ENCODE results near the gene F2RL2.

DNA sequence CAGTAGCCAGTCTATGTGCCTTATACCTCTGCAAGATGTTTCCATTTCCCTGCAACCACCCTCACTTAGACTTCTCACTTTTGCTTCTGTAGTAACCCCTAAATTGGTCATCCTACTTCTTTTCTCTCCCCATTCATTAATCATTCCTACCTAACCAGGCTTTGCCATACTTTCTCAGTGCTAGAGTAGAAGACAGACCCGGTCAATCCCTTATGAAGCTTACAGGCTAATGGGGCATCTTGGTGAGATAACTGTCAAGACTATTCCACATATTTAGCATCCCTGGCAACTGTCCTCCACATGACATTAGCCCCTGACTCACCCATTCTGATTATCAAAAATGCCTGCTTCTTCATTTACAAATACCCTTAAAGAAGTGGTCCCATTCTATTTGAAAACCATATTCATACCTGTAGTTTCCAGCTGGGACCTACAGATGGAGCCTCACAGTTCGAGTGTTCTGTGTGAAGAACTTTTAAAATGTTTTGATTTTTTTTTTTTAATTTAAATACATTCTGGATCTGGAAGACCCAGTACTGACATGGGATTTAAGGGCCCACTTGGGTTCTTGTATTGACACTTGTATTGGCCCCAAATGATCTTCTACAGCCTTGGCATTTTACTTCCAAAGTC is 21.0 kb downstream of the F2RL2 start:
- TF ChIP-seq, protein P1, sequence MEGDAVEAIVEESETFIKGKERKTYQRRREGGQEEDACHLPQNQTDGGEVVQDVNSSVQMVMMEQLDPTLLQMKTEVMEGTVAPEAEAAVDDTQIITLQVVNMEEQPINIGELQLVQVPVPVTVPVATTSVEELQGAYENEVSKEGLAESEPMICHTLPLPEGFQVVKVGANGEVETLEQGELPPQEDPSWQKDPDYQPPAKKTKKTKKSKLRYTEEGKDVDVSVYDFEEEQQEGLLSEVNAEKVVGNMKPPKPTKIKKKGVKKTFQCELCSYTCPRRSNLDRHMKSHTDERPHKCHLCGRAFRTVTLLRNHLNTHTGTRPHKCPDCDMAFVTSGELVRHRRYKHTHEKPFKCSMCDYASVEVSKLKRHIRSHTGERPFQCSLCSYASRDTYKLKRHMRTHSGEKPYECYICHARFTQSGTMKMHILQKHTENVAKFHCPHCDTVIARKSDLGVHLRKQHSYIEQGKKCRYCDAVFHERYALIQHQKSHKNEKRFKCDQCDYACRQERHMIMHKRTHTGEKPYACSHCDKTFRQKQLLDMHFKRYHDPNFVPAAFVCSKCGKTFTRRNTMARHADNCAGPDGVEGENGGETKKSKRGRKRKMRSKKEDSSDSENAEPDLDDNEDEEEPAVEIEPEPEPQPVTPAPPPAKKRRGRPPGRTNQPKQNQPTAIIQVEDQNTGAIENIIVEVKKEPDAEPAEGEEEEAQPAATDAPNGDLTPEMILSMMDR (IDR thresholded peaks at IDR 0.05), result peak; percentile 36
- TF ChIP-seq POLR2AphosphoS5 (IDR thresholded peaks at IDR 0.05; ENCODE audit: low read depth, low read length) (no peak), SIN3A (IDR thresholded peaks at IDR 0.05; ENCODE audit: borderline replicate concordance, insufficient read depth, low read depth, low read length) (no peak), REST (IDR thresholded peaks at IDR 0.05; ENCODE audit: insufficient read depth in 1 of 2, low read depth in 2 of 2, low read length in 1 of 2) (no peak)
